ENCODE measurements around the gene CD96. TPM values are rescaled to one million over a fixed set of nuclear protein-coding genes. Genes with fewer than 3 reads are reported as not detected.

CD96 gene
- total and polyA plus RNA-seq, 2 experiments from 2014 or later: 0.91 TPM; not detected in 1

GRCh38 chr3:111608383-111608782 lies 66.4 kb downstream of the CD96 start (continued):
- TF ChIP-seq ZNF462 (CRISPR knock-in tag; IDR thresholded peaks at IDR 0.05): no peak
- no peak for TF ChIP-seq ZNF114 (CRISPR knock-in tag; IDR thresholded peaks at IDR 0.05)
- TF ChIP-seq REST (IDR thresholded peaks at IDR 0.05; ENCODE audit: unreplicated experiment): no peak
- TF ChIP-seq ETS1 (IDR thresholded peaks at IDR 0.05): no peak
- TF ChIP-seq JUNB (IDR thresholded peaks at IDR 0.05; ENCODE audit: unreplicated experiment): no peak
- no peak for TF ChIP-seq EZH2 (IDR thresholded peaks at IDR 0.05; ENCODE audit: low read depth, unreplicated experiment)
- TF ChIP-seq STAT1 (IDR thresholded peaks at IDR 0.05; ENCODE audit: unreplicated experiment): no peak
- no peak for TF ChIP-seq CREB1 (CRISPR knock-in tag; IDR thresholded peaks at IDR 0.05; ENCODE audit: low read depth)
- no peak for TF ChIP-seq EZH2phosphoT487 (IDR thresholded peaks at IDR 0.05; ENCODE audit: unreplicated experiment)

All from GM23338 (cell line).